SK-N-SH (cell line): Measurements from ENCODE around the gene NEIL3. TPM values are rescaled to one million over a fixed set of nuclear protein-coding genes. Genes with fewer than 3 reads are reported as not detected.

Experiments used
- CTCF ChIA-PET: fragments of 300-600, 350-600 bp; formaldehyde crosslinking; extraction: SDS; loops from one replicate; lab custom pipeline; 2021; lab: Yijun Ruan, JAX
- POLR2A ChIA-PET: fragments of 350-600 bp; sonication (Branson Sonifier 250); formaldehyde crosslinking; extraction: SDS; loops from one replicate; lab custom pipeline; 2020; ENCODE audit warnings: antibody characterized with exemption, inconsistent platforms; lab: Yijun Ruan, JAX
- DNase-seq: peaks from one replicate; pipeline ENCODE4 v3.0.0; 2012
- H2AFZ ChIP-seq: fragments of 200-600 bp; sonication (generic); 2 replicates; pipeline ENCODE4 v1.8.1; 2016; ENCODE audit warnings: antibody characterized with exemption, mild to moderate bottlenecking, low read depth
- H3F3A ChIP-seq: fragments of 200-600 bp; sonication (generic); replicated peaks from 2 replicates; pipeline ENCODE3; 2016; ENCODE audit warnings: antibody characterized with exemption, mild to moderate bottlenecking; ENCODE audit not compliant: insufficient read depth
- H3K27ac ChIP-seq, 2 experiments: fragments of 200-500 bp in 1 of 2; fragments of 200-600 bp in 1 of 2; sonication (Bioruptor generic) in 1 of 2; sonication (generic), shearing (Covaris generic) in 1 of 2; 2 replicates each; pipeline versions ENCODE4 v1.5.1 to v1.6.1; 2014 to 2016; ENCODE audit warnings: low read depth in 2 of 2, inconsistent platforms in 1 of 2, low read length in 1 of 2, mild to moderate bottlenecking in 1 of 2, mixed read lengths in 1 of 2
- H3K27me3 ChIP-seq: fragments of 200-600 bp; sonication (generic), shearing (Covaris generic); 2 replicates; pipeline ENCODE4 v1.6.1; 2016; ENCODE audit warnings: mixed run types; ENCODE audit not compliant: insufficient read depth
- H3K36me3 ChIP-seq, 2 experiments: fragments of 200-500 bp in 1 of 2; fragments of 200-600 bp in 1 of 2; sonication (Bioruptor generic) in 1 of 2; sonication (generic) in 1 of 2; replicated peaks in 1 of 2; 2 replicates each; pipeline versions ENCODE3 to v1.5.1; 2014 to 2016; ENCODE audit warnings: low read length in 1 of 2, mild to moderate bottlenecking in 1 of 2; ENCODE audit not compliant: insufficient read depth in 2 of 2, control insufficient read depth in 1 of 2
- H3K4me1 ChIP-seq, 2 experiments: fragments of 200-500 bp in 1 of 2; fragments of 200-600 bp in 1 of 2; sonication (Bioruptor generic) in 1 of 2; sonication (generic), shearing (Covaris generic) in 1 of 2; 2 replicates each; pipeline versions ENCODE4 v1.5.1 to v1.6.1; 2014 to 2016; ENCODE audit warnings: low read depth in 1 of 2, low read length in 1 of 2, mixed run types in 1 of 2; ENCODE audit not compliant: insufficient read depth in 2 of 2, control insufficient read depth in 1 of 2
- H3K4me2 ChIP-seq: fragments of 200-600 bp; sonication (generic), shearing (Covaris generic); 2 replicates; pipeline ENCODE4 v1.6.1; 2017; ENCODE audit warnings: mixed run types
- H3K4me3 ChIP-seq, 2 experiments: fragments of 200-500 bp in 1 of 2; fragments of 200-600 bp in 1 of 2; sonication (Bioruptor generic) in 1 of 2; sonication (generic), shearing (Covaris generic) in 1 of 2; 2 replicates each; pipeline versions ENCODE4 v1.5.1 to v1.8.1; 2014 to 2016; ENCODE audit warnings: low read depth in 2 of 2, inconsistent platforms in 1 of 2, low read length in 1 of 2, mild to moderate bottlenecking in 1 of 2, mixed read lengths in 1 of 2, moderate library complexity in 1 of 2
- H3K79me2 ChIP-seq: fragments of 200-600 bp; sonication (generic); 2 replicates; pipeline ENCODE4 v1.8.1; 2017; ENCODE audit warnings: mild to moderate bottlenecking; ENCODE audit not compliant: insufficient read depth
- H3K9ac ChIP-seq: fragments of 200-600 bp; sonication (generic); 2 replicates; pipeline ENCODE4 v1.6.1; 2017; ENCODE audit warnings: mixed run types
- H3K9me2 ChIP-seq: fragments of 200-600 bp; sonication (generic); 2 replicates; pipeline ENCODE4 v1.6.1; 2017; ENCODE audit warnings: mixed run types
- H3K9me3 ChIP-seq: fragments of 200-600 bp; sonication (generic); 2 replicates; pipeline ENCODE4 v1.6.1; 2017; ENCODE audit warnings: mixed run types, mild to moderate bottlenecking, moderate library complexity
- H4K20me1 ChIP-seq: fragments of 200-600 bp; sonication (generic); 2 replicates; pipeline ENCODE4 v1.6.1; 2017; ENCODE audit warnings: mild to moderate bottlenecking, mixed run types; ENCODE audit not compliant: insufficient read depth
- CHD2 ChIP-seq: fragments of 150-350 bp; IDR thresholded peaks from 2 replicates; pipeline ENCODE4 v1.6.1; 2018; ENCODE audit warnings: low read length; ENCODE audit not compliant: partially characterized antibody
- ELF1 ChIP-seq: IDR thresholded peaks from 2 replicates; pipeline ENCODE4 v1.4.0; 2012
- EZH2phosphoT487 ChIP-seq: fragments of 200-600 bp; sonication (generic); IDR thresholded peaks from 2 replicates; pipeline ENCODE4 v1.6.1; 2017; ENCODE audit warnings: low read depth, mixed run types, mild to moderate bottlenecking, antibody characterized with exemption, moderate library complexity, borderline replicate concordance
- FOSL2 ChIP-seq: IDR thresholded peaks from 2 replicates; pipeline ENCODE4 v1.4.0; 2012; ENCODE audit warnings: low read depth, mild to moderate bottlenecking, moderate library complexity, borderline replicate concordance
- FOXM1 ChIP-seq: IDR thresholded peaks from 2 replicates; pipeline ENCODE4 v1.4.0; 2012; ENCODE audit warnings: low read depth, mild to moderate bottlenecking
- MXI1 ChIP-seq: IDR thresholded peaks from 2 replicates; pipeline ENCODE4 v1.6.1; 2012; ENCODE audit warnings: mild to moderate bottlenecking, low read depth, low read length, improper control_type of control experiment
- NFIC ChIP-seq: IDR thresholded peaks from 2 replicates; pipeline ENCODE4 v1.4.0; 2012; ENCODE audit warnings: borderline replicate concordance
- NRF1 ChIP-seq: IDR thresholded peaks from 2 replicates; pipeline ENCODE4 v1.6.1; 2012; ENCODE audit warnings: low read depth, mild to moderate bottlenecking, low read length
- RCOR1 ChIP-seq: fragments of 150-350 bp; IDR thresholded peaks from 2 replicates; pipeline ENCODE4 v1.6.1; 2017; ENCODE audit warnings: antibody characterized with exemption, low read length
- RFX5 ChIP-seq: IDR thresholded peaks from 2 replicates; pipeline ENCODE4 v1.6.1; 2012; ENCODE audit warnings: mild to moderate bottlenecking, improper control_type of control experiment, low read length
- SMC3 ChIP-seq: IDR thresholded peaks from 2 replicates; pipeline ENCODE4 v1.6.1; 2012; ENCODE audit warnings: low read depth, low read length, improper control_type of control experiment
- TAF1 ChIP-seq: IDR thresholded peaks from 2 replicates; pipeline ENCODE4 v1.6.1; 2012; ENCODE audit warnings: low read depth, mild to moderate bottlenecking, low read length, moderate library complexity, borderline replicate concordance
- TCF12 ChIP-seq: IDR thresholded peaks from 2 replicates; pipeline ENCODE4 v1.4.0; 2012
- TEAD4 ChIP-seq: IDR thresholded peaks from 2 replicates; pipeline ENCODE4 v1.4.0; 2012; ENCODE audit warnings: mild to moderate bottlenecking, borderline replicate concordance; ENCODE audit not compliant: insufficient read depth
- WGBS: methylation state at CpG from one replicate; pipeline ENCODE4 v1.1.6; 2017; ENCODE audit warnings: low lambda C conversion rate; 5-methylcytosine and 5-hydroxymethylcytosine counted together
- polyA plus RNA-seq, 3 experiments: library from polyadenylated mRNA; depleted of rRNA; stranded (reverse); fragments of >200 nt; gene quantifications; 2 replicates each; pipeline ENCODE4 v1.2.3, GENCODE V29; 2012
- TF ChIP-seq, protein P1 (sequence below): IDR thresholded peaks from 2 replicates; pipeline ENCODE4 v1.6.1; 2012; ENCODE audit warnings: mild to moderate bottlenecking, low read depth, low read length, moderate library complexity
- TF ChIP-seq, protein P2 (sequence below): IDR thresholded peaks from 2 replicates; pipeline ENCODE4 v1.4.0; 2012; ENCODE audit warnings: low read depth
- TF ChIP-seq, protein P3 (sequence below): fragments of 150-350 bp; IDR thresholded peaks from 2 replicates; pipeline ENCODE4 v1.6.1; 2017; ENCODE audit warnings: antibody characterized with exemption, low read length, low read depth, borderline replicate concordance
- TF ChIP-seq, protein P4 (sequence below): fragments of 150-350 bp; IDR thresholded peaks from 2 replicates; pipeline ENCODE4 v1.6.1; 2016; ENCODE audit warnings: mild to moderate bottlenecking, low read depth, low read length

The NEIL3 gene
- polyA plus RNA-seq, 1 of the 3 experiments (the other 2 are of a cell fraction) = 3.6 TPM

DNA sequence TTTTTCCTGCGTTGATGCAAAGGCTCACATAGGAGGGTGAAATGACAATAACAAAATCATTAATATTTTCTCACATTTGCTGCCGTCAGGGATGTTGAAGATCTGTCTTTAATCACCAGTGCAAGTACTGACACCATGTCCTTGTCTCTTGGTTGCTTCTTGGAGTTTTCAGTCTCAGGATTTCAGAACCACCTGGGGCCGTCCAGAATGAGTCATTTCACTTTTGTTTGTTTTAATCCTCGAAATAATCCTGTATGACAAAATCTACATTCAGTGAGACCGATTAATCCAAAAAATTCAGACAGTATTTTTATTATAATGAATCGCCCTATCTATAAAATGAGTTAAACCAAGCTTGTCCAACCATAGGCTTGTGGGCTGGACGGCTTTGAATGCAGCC lies 47.2 kb downstream of the NEIL3 start (continued):
- TF ChIP-seq MXI1 = no peak
- no peak for TF ChIP-seq NRF1
- TF ChIP-seq TEAD4 = no peak
- TF ChIP-seq, protein P1, sequence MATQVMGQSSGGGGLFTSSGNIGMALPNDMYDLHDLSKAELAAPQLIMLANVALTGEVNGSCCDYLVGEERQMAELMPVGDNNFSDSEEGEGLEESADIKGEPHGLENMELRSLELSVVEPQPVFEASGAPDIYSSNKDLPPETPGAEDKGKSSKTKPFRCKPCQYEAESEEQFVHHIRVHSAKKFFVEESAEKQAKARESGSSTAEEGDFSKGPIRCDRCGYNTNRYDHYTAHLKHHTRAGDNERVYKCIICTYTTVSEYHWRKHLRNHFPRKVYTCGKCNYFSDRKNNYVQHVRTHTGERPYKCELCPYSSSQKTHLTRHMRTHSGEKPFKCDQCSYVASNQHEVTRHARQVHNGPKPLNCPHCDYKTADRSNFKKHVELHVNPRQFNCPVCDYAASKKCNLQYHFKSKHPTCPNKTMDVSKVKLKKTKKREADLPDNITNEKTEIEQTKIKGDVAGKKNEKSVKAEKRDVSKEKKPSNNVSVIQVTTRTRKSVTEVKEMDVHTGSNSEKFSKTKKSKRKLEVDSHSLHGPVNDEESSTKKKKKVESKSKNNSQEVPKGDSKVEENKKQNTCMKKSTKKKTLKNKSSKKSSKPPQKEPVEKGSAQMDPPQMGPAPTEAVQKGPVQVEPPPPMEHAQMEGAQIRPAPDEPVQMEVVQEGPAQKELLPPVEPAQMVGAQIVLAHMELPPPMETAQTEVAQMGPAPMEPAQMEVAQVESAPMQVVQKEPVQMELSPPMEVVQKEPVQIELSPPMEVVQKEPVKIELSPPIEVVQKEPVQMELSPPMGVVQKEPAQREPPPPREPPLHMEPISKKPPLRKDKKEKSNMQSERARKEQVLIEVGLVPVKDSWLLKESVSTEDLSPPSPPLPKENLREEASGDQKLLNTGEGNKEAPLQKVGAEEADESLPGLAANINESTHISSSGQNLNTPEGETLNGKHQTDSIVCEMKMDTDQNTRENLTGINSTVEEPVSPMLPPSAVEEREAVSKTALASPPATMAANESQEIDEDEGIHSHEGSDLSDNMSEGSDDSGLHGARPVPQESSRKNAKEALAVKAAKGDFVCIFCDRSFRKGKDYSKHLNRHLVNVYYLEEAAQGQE = no peak
- TF ChIP-seq, protein P2, sequence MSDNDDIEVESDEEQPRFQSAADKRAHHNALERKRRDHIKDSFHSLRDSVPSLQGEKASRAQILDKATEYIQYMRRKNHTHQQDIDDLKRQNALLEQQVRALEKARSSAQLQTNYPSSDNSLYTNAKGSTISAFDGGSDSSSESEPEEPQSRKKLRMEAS = no peak
- TF ChIP-seq, protein P3, sequence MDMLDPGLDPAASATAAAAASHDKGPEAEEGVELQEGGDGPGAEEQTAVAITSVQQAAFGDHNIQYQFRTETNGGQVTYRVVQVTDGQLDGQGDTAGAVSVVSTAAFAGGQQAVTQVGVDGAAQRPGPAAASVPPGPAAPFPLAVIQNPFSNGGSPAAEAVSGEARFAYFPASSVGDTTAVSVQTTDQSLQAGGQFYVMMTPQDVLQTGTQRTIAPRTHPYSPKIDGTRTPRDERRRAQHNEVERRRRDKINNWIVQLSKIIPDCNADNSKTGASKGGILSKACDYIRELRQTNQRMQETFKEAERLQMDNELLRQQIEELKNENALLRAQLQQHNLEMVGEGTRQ = no peak
- TF ChIP-seq TCF12 = no peak
- no peak for TF ChIP-seq FOSL2
- TF ChIP-seq TAF1 = no peak

DNA sequence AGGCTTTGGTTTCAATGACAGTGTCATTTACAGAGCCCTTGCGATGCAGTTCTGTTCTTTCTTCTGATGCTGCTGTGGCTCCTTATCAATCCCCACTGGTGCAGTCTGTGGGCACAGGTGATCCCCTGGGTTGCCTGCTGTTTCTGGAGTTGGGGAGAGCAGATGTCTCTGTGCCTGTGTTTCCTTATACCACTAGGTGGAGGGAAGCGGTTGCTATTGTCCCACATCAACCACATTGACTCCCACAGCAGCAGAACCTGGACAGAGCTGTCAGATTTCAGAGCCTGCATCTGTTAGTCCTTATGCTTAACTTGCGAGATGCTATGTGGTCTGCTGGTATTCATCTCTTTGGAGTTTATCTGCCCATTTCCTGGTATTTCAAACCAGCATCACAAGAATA lies 57.7 kb downstream of the NEIL3 start:
- Histone ChIP-seq H3F3A (peaks cover 4% of the 10 kb centered on the region), H4K20me1 (no peaks in the 10 kb centered on the region), H3K4me2 (no peak overlapping the region), H2AFZ (no peak overlapping the region), H3K4me3 (no peak overlapping the region), H3K27ac (no peak overlapping the region), H3K79me2 (no peaks in the 10 kb centered on the region), H3K4me1 (no peaks in the 10 kb centered on the region; a peak in 1 of 4 replicates), H3K27me3 (no peaks in the 10 kb centered on the region), H3K9ac (no peak overlapping the region), H3K9me2 (no peaks in the 10 kb centered on the region), H3K9me3 (no peaks in the 10 kb centered on the region), H3K36me3 (peaks cover 0 to under 1% of the 10 kb centered on the region in 2 experiments)
- POLR2A ChIA-PET = no interaction called here
- TF ChIP-seq NFIC (no peak), EZH2phosphoT487 (no peak), FOXM1 (no peak), TEAD4 (no peak), CHD2 (no peak), RCOR1 (no peak), RFX5 (no peak), ELF1 (no peak), SMC3 (no peak)
- TF ChIP-seq, protein P3 = no peak
- TF ChIP-seq, protein P4, sequence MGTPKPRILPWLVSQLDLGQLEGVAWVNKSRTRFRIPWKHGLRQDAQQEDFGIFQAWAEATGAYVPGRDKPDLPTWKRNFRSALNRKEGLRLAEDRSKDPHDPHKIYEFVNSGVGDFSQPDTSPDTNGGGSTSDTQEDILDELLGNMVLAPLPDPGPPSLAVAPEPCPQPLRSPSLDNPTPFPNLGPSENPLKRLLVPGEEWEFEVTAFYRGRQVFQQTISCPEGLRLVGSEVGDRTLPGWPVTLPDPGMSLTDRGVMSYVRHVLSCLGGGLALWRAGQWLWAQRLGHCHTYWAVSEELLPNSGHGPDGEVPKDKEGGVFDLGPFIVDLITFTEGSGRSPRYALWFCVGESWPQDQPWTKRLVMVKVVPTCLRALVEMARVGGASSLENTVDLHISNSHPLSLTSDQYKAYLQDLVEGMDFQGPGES = no peak
- CTCF ChIA-PET = no interaction called here
- 95% methylated on average over 2 of the region's 3 CpGs for WGBS
- no peak for DNase-seq
